HK-2 (cell line): Measurements from ENCODE around the gene PAK2.
"Not testable (repeated sequence)": the region's sequence is repeated elsewhere in the genome, so short reads cannot be mapped to it uniquely, and the experiment has no call there.

Experiments used
- DNase-seq: peaks from one replicate; pipeline ENCODE4 v3.0.0-alpha.2; 2018; ENCODE audit not compliant: unreplicated experiment

PAK2 gene

GRCh38 chr3:196736670-196737374, 2.8 kb upstream of the PAK2 start:
- DNase-seq = no peak

GRCh38 chr3:196737655-196738054, 2.0 kb upstream of the PAK2 start:
- DNase-seq = no peak

- DNase-seq = peak; percentile 52
These were observed 1.0 kb downstream of the PAK2 start for GRCh38 chr3:196740481-196741248.

GRCh38 chr3:196741249-196741889, 1.7 kb downstream of the PAK2 start:
- no peak for DNase-seq

GRCh38 chr3:196743569-196743968, 3.9 kb downstream of the PAK2 start:
- not testable (repeated sequence) for DNase-seq

- no peak for DNase-seq
These were observed 9.5 kb downstream of the PAK2 start for GRCh38 chr3:196749125-196749524.

GRCh38 chr3:196753201-196753600, 13.5 kb downstream of the PAK2 start:
- no peak for DNase-seq

GRCh38 chr3:196754091-196754981, 14.7 kb downstream of the PAK2 start:
- DNase-seq = no peak

GRCh38 chr3:196756732-196757131, 17.1 kb downstream of the PAK2 start:
- no peak for DNase-seq

- no peak for DNase-seq
These were observed 18.5 kb downstream of the PAK2 start for GRCh38 chr3:196757876-196758739.

- DNase-seq = no peak
These were observed 23.5 kb downstream of the PAK2 start for GRCh38 chr3:196763179-196763578.

- DNase-seq = no peak
These were observed 25.8 kb downstream of the PAK2 start for GRCh38 chr3:196765454-196765853.

GRCh38 chr3:196771067-196771466, 31.4 kb downstream of the PAK2 start:
- no peak for DNase-seq

GRCh38 chr3:196772102-196772501, 32.4 kb downstream of the PAK2 start:
- no peak for DNase-seq

- DNase-seq = no peak
These were observed 33.2 kb downstream of the PAK2 start for GRCh38 chr3:196772897-196773296.

- no peak for DNase-seq
These were observed 34.6 kb downstream of the PAK2 start for GRCh38 chr3:196774191-196774820.

GRCh38 chr3:196774848-196775422, 35.3 kb downstream of the PAK2 start:
- no peak for DNase-seq

- no peak for DNase-seq
These were observed 36.3 kb downstream of the PAK2 start for GRCh38 chr3:196775938-196776337.

GRCh38 chr3:196777836-196778235, 38.2 kb downstream of the PAK2 start:
- no peak for DNase-seq

- DNase-seq = peak; percentile 74
These were observed 39.1 kb downstream of the PAK2 start for GRCh38 chr3:196778755-196779154.
